SKM-1 (cell line): ENCODE data around the gene VASN.

ENCODE experiments used
- DNase-seq: peaks from one replicate; lab custom pipeline; 2025; ENCODE audit not compliant: unreplicated experiment; lab: John Stamatoyannopoulos, UW

The VASN gene

GRCh38 chr16:4351880-4352279, 19.8 kb upstream of the VASN start:
- DNase-seq: no peak

GRCh38 chr16:4352843-4353242, 18.8 kb upstream of the VASN start:
- DNase-seq: no peak

- no peak for DNase-seq
Observed at GRCh38 chr16:4353675-4354074, 18.0 kb upstream of the VASN start.

GRCh38 chr16:4354512-4355409, 16.9 kb upstream of the VASN start:
- DNase-seq: no peak

GRCh38 chr16:4356820-4357219, 14.8 kb upstream of the VASN start:
- DNase-seq: no peak

GRCh38 chr16:4358236-4358635, 13.4 kb upstream of the VASN start:
- DNase-seq: no peak

GRCh38 chr16:4358831-4359561, 12.7 kb upstream of the VASN start:
- no peak for DNase-seq

- no peak for DNase-seq
Observed at GRCh38 chr16:4359914-4360313, 11.7 kb upstream of the VASN start.

- DNase-seq: no peak
Observed at GRCh38 chr16:4360538-4361021, 11.1 kb upstream of the VASN start.

- no peak for DNase-seq
Observed at GRCh38 chr16:4361033-4361943, 10.4 kb upstream of the VASN start.

- no peak for DNase-seq
Observed at GRCh38 chr16:4361944-4362311, 9.7 kb upstream of the VASN start.

- DNase-seq: no peak
Observed at GRCh38 chr16:4362476-4363135, 9.0 kb upstream of the VASN start.

- DNase-seq: no peak
Observed at GRCh38 chr16:4364196-4365013, 7.2 kb upstream of the VASN start.

- DNase-seq: no peak
Observed at GRCh38 chr16:4365014-4365406, 6.6 kb upstream of the VASN start.

- DNase-seq: no peak
Observed at GRCh38 chr16:4365615-4366014, 6.0 kb upstream of the VASN start.

GRCh38 chr16:4366016-4366415, 5.6 kb upstream of the VASN start:
- no peak for DNase-seq

GRCh38 chr16:4367393-4367856, 4.2 kb upstream of the VASN start:
- DNase-seq: no peak

- no peak for DNase-seq
Observed at GRCh38 chr16:4369007-4369733, 2.5 kb upstream of the VASN start.

- DNase-seq: no peak
Observed at GRCh38 chr16:4370151-4370550, 1.5 kb upstream of the VASN start.
